Chondrocyte (in vitro differentiated cells): ENCODE measurements around the gene DNM3. TPM values are rescaled to one million over a fixed set of nuclear protein-coding genes. Genes with fewer than 3 reads are reported as not detected.
A peak's percentile ranks its signal among the peaks of the same experiment; 100 is the strongest.
"Not testable (repeated sequence)": the region's sequence is repeated elsewhere in the genome, so short reads cannot be mapped to it uniquely, and the experiment has no call there.

Source experiments
- DNase-seq: peaks from one replicate; pipeline ENCODE4 v3.0.0; 2021; ENCODE audit warnings: mixed read lengths, low spot score
- H3K27ac Mint-ChIP-seq: one replicate; pipeline ENCODE4 v1.8.0; 2021; ENCODE audit warnings: mild to moderate bottlenecking, moderate library complexity, mixed read lengths; ENCODE audit not compliant: unreplicated experiment
- H3K27me3 Mint-ChIP-seq: 2 replicates; pipeline ENCODE4 v1.8.0; 2021; ENCODE audit warnings: low read depth, mixed read lengths
- H3K36me3 Mint-ChIP-seq: 2 replicates; pipeline ENCODE4 v1.8.0; 2021; ENCODE audit warnings: low read depth, mixed read lengths
- H3K4me1 Mint-ChIP-seq: 2 replicates; pipeline ENCODE4 v1.8.0; 2021; ENCODE audit warnings: low read depth, mild to moderate bottlenecking, mixed read lengths
- H3K4me3 Mint-ChIP-seq: one replicate; pipeline ENCODE4 v1.8.0; 2021; ENCODE audit warnings: mild to moderate bottlenecking, moderate library complexity, mixed read lengths; ENCODE audit not compliant: unreplicated experiment
- H3K9me3 Mint-ChIP-seq: 2 replicates; pipeline ENCODE4 v1.8.0; 2021; ENCODE audit warnings: low read depth, mixed read lengths
- CTCF ChIP-seq: fragments of 200-600 bp; sonication (generic); IDR thresholded peaks from 2 replicates; pipeline ENCODE4 v1.5.0; 2021; ENCODE audit warnings: antibody characterized with exemption, mild to moderate bottlenecking, moderate library complexity
- total RNA-seq: library from RNA; stranded (reverse); gene quantifications from 3 replicates; pipeline ENCODE4 v1.2.1, GENCODE V29; 2021

Gene DNM3
- total RNA-seq, 1 donor from 2014 or later, result 12.4 TPM

GRCh38 chr1:172431204-172431603 is 589.9 kb downstream of the DNM3 start:
- Mint-ChIP-seq H3K9me3 (peaks cover 12% of the 10 kb centered on the region), H3K4me3 (no peak overlapping the region), H3K36me3 (peaks cover 4% of the 10 kb centered on the region), H3K27me3 (no peaks in the 10 kb centered on the region), H3K4me1 (peaks cover 7% of the 10 kb centered on the region), H3K27ac (no peak overlapping the region)
- no peak for DNase-seq
- no peak for TF ChIP-seq CTCF

DNA sequence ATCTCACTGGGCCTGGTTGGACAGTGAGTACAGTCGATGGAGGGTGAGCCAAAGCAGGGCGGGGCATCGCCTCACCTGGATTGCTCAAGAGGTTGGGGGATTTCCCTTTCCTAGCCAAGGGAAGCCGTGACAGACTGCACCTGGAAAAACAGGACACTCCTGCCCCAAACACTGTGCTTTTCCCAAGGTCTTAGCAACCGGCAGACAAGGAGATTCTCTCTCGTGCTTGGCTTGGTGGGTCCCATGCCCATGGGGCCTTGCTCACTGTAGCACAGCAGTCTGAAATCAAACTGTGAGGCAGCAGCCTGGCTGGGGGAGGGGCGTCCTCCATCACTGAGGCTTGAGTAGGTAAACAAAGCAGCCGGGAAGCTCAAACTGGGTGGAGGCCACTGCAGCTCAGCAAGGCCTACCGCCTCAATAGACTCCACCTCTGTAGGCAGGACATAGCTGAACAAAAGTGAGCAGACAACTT is 590.5 kb downstream of the DNM3 start:
- peaks cover 12% of the 10 kb centered on the region for H3K9me3 Mint-ChIP-seq
- TF ChIP-seq CTCF, result no peak
- no peak overlapping the region for H3K27ac Mint-ChIP-seq
- no peak overlapping the region for H3K4me3 Mint-ChIP-seq
- H3K4me1 Mint-ChIP-seq, result peaks cover 7% of the 10 kb centered on the region
- DNase-seq, result no peak
- H3K36me3 Mint-ChIP-seq, result peaks cover 4% of the 10 kb centered on the region
- H3K27me3 Mint-ChIP-seq, result no peaks in the 10 kb centered on the region

DNA sequence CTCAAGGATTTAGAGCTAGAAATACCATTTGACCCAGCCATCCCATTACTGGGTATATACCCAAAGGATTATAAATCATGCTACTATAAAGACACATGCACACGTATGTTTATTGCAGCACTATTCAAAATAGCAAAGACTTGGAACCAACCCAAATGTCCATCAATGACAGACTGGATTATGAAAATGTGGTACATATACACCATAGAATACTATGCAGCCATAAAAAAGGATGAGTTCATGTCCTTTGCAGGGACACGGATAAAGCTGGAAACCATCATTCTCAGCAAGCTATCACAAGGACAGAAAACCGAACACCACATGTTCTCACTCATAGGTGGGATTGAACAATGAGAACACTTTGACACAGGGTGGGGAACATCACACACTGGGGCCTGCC is 595.9 kb downstream of the DNM3 start:
- Mint-ChIP-seq H3K36me3 (peaks cover 12% of the 10 kb centered on the region), H3K9me3 (peaks cover 18% of the 10 kb centered on the region), H3K4me1 (peaks cover 16% of the 10 kb centered on the region)
- H3K4me3 Mint-ChIP-seq, DNase-seq, H3K27me3 Mint-ChIP-seq, H3K27ac Mint-ChIP-seq: not testable (repeated sequence)

DNA sequence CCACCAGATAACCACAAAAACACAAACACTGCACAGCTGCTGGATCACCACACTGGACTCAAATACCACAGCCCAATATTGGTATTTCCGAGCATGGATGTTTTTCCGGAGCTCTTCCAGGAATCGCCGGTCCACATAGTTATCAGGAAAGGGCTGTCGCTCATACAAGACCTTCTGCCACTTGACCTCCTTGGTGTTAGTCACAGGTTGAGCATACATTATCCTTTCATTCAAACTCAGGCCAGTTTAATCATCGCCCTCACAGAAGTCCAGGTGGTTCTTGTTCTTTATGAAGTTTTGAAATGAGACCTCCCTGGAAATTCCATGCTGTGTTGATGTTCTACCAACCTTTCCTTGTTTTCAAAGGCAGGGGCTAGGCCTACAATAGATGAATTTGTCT is 601.1 kb downstream of the DNM3 start:
- no peak for DNase-seq
- Mint-ChIP-seq H3K36me3 (peaks cover 11% of the 10 kb centered on the region), H3K4me1 (peaks cover 31% of the 10 kb centered on the region), H3K27ac (no peak overlapping the region), H3K9me3 (peaks cover 6% of the 10 kb centered on the region), H3K27me3 (no peaks in the 10 kb centered on the region), H3K4me3 (peak overlapping the region; percentile 3)
- TF ChIP-seq CTCF, result no peak

- peaks cover 31% of the 10 kb centered on the region for H3K4me1 Mint-ChIP-seq
Measured at GRCh38 chr1:172442843-172443565, 601.7 kb downstream of the DNM3 start.

More at GRCh38 chr1:172442843-172443565, 601.7 kb downstream of the DNM3 start:
- DNase-seq, result no peak
- Mint-ChIP-seq H3K9me3 (peaks cover 3% of the 10 kb centered on the region), H3K36me3 (peaks cover 11% of the 10 kb centered on the region), H3K27me3 (no peaks in the 10 kb centered on the region), H3K27ac (peak overlapping the region; percentile 78), H3K4me3 (peak overlapping the region; percentile 89)
- no peak for TF ChIP-seq CTCF
